KOPT-K1 (cell line): ENCODE data around the gene ST14.
"Not testable (repeated sequence)": the region's sequence is repeated elsewhere in the genome, so short reads cannot be mapped to it uniquely, and the experiment has no call there.

Experiments used
- H3K27ac ChIP-seq: fragments of 200-600 bp; sonication (generic); 2 replicates; pipeline ENCODE4 v1.5.1; 2016; ENCODE audit warnings: antibody characterized with exemption, mild to moderate bottlenecking, low read depth, low read length; ENCODE audit not compliant: poor library complexity, severe bottlenecking
- H3K36me3 ChIP-seq: fragments of 200-600 bp; sonication (generic); 2 replicates; pipeline ENCODE4 v1.5.1; 2017; ENCODE audit warnings: antibody characterized with exemption, mild to moderate bottlenecking, low read length, moderate library complexity; ENCODE audit not compliant: insufficient read depth
- H3K9me3 ChIP-seq: fragments of 200-600 bp; sonication (generic); 2 replicates; pipeline ENCODE4 v1.5.1; 2017; ENCODE audit warnings: antibody characterized with exemption, low read length, mild to moderate bottlenecking; ENCODE audit not compliant: insufficient read depth, poor library complexity, severe bottlenecking

The ST14 gene

DNA sequence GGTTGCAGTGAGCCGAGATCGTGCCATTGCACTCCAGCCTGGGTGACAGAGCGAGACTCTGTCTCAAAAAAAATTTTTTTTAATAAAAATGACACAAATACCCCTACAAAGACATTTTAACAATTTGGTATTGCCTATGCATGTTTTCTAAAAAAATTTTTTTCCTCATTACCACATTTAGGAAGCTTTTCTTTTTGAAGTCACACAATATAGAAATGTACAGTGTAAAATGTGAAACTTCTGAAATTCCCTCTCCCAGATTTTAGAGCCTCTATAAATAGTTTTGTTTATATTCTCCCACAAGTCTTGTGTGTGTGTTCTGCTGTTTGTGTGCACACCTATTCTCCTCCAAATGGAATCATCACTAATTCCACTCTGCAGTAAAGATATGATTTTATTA, 7.6 kb downstream of the ST14 start:
- Histone ChIP-seq H3K9me3 (no peaks in the 10 kb centered on the region), H3K36me3 (no peaks in the 10 kb centered on the region), H3K27ac (no peak overlapping the region)

DNA sequence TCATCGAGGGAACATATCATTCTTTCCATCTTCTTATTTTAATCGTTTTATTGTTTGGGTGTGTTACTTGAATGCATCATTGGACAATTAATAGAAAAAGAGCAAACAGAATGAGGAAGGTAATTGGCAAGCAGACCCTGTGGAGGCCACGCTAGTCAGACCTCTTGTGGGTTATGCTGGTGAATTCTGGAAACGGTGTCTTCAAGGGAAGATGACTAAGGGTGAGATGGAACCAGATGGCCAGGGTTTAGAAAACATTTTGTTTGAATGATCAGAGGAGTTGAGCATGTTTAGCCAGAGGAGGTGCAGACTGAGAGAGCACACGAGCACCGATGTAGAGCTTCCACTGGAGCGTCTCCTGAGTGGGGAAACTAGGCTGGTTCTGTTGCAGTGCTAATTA, 8.5 kb downstream of the ST14 start:
- no peaks in the 10 kb centered on the region for H3K36me3 ChIP-seq

DNA sequence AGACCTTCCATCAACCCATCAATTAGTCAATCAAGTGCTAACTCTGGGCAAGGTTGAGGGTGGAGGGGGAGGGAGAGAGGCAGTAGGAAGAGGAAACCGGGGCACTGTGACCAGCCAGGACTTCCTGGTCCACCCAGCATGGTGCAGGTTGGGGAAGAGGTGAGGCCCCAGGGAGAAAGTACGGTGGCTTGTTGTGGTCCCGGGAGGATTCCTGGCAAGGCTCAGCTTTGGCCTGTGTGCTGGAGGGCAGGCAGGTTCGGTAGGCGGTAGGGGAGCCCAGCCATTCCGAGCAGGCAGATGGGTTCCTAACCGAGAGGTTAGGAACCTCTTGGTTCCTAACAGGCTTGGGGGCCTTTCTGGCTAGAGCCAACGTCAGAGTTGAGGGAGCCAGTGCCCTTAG, 10.8 kb downstream of the ST14 start:
- H3K9me3 ChIP-seq, result no peaks in the 10 kb centered on the region
- no peaks in the 10 kb centered on the region for H3K36me3 ChIP-seq
- no peak overlapping the region for H3K27ac ChIP-seq

More for the DNA sequence above, 8.5 kb downstream of the ST14 start:
- Histone ChIP-seq H3K27ac (no peak overlapping the region), H3K9me3 (no peaks in the 10 kb centered on the region)

DNA sequence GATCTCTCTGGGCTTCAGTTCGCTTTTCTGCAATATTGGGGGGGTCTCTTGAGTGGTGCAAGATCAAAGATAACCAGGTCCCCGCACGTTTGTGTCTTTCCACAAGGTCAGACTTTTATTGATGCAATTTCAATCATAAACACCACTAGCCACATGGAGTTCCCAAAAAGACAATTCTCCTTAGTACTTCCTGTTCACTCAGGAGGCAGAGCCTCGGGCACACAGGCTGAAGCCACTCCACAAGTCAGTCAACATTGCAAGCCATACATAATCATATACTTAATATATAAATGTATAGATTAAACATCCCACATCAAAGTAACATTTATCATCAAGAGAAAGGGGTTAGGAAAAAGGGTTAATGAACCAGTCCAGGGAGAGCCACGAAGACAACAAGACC, 12.0 kb downstream of the ST14 start:
- Histone ChIP-seq H3K36me3 (no peaks in the 10 kb centered on the region), H3K9me3 (no peaks in the 10 kb centered on the region), H3K27ac (no peak overlapping the region)

DNA sequence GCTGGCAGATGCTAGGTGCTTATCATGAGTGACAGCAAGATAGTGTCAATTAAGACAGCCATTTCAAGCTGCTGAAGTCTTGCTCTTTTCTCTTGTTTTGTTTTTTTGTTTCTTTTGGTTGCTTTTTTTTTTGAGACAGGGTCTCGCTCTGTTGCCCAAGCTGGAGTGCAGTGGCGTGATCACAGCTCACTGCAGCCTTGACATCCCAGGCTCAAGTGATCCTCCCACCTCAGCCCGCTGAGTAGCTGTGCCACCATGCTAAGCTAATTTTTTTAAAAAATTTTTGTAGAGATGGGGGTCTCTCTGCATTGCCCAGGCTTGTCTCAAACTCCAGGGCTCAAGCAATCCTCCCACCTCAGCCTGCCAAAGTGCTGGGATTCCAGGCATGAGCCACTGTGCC, 12.4 kb downstream of the ST14 start:
- H3K36me3 ChIP-seq, H3K9me3 ChIP-seq, H3K27ac ChIP-seq: not testable (repeated sequence)

DNA sequence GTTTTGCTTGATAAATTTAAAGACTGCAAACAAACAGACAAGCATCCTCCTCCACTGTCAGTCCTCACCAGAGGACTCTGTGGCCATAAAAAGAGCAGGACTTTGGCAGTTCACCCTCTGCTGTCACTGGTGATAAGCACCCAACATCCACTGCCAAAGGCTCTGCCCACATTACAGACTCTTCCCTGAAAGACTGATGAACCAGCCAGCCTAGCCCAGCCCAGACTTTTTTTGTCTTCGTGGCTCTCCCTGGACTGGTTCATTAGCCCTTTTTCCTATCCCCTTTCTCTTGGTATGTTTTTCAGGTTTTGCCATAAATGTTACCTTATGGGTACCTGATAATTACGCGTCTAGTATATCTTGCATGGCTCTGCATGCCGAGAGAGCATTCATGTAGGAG, 15.1 kb downstream of the ST14 start:
- no peaks in the 10 kb centered on the region for H3K36me3 ChIP-seq
- H3K9me3 ChIP-seq, result no peaks in the 10 kb centered on the region
- no peak overlapping the region for H3K27ac ChIP-seq

DNA sequence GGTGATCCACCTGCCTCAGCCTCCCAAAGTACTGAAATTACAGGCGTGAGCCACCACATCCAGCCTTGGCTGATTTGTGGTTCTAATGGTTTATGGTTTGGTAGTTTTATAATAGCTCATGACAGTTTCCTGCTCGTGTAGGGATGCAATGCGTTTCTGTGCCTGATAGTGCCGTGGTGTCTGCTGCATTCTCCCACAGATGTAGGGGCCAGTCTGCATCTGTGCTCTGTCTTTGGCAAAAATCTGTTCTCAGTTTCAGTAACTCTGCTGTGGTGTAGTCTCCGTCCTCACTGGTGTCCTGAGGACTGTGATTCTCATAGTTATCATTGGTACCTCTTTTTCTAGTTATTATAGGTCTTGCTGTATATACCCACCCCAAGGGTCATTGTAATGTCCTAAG, 16.3 kb downstream of the ST14 start:
- H3K27ac ChIP-seq, result no peak overlapping the region
- H3K36me3 ChIP-seq, result no peaks in the 10 kb centered on the region

DNA sequence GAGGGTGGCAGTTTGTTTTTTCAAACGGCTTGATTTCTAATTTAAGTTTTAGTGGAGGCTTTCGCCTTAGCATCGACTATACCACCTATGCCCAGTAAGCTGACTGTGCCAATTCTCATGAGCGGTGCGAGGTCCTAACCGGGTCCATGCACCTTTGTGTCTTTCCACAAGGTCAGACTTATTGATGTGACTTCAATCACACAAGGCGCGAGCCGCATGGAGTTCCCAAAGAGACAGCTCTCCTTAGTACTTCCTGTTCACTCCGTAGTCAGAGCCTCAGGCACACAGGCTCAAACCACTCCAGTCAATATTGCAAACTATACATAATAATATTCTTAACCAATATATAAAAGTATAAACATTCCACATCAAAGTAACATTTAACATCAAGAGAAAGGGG, 18.2 kb downstream of the ST14 start:
- no peaks in the 10 kb centered on the region for H3K36me3 ChIP-seq
- no peak overlapping the region for H3K27ac ChIP-seq
- H3K9me3 ChIP-seq, result no peaks in the 10 kb centered on the region

More for the DNA sequence above, 16.3 kb downstream of the ST14 start:
- no peaks in the 10 kb centered on the region for H3K9me3 ChIP-seq

DNA sequence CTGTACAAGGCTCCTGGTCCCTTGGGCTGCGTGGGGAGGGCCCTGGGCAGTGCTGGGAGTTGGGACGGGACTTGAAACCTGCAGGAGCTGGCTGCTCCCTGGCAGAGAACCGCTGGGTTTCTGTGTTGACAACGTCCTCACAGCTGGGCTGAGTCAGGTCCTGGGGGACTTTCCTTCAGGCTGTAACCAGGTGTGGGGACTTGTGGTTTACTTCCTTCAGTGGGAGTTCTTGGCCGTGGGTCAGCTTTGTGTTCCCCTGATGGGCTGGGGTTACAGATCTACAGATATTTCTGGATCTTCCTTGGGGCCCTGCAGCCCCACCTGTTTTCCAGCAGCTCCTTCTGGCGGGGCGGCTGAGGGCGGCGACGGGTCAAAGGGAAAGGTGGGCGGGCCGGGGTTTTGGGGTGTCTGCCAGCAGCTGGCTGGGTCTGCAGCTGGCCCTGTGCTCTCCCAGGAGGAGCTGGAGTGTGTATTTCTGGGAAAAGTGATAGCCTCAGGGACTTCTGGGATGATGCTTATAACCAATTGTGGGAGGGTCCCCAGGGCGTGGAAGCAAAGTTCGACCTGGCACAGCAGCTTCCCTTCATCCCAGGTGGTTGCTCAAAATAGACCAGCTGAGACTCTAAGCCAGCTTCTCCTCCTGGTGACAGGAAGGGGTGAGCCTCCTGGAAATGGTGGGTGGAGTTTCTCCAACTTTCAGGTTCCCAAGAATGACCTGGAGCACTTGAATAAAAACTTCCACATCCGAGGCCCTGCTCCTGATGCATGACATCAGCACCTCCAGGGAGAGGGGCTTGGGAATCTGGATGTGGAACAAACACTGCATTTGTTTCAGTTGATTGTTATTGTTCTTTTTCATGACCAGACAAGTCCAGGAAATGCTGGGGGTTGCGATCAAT, 19.1 kb downstream of the ST14 start:
- Histone ChIP-seq H3K9me3 (no peaks in the 10 kb centered on the region), H3K27ac (no peak overlapping the region), H3K36me3 (no peaks in the 10 kb centered on the region)

DNA sequence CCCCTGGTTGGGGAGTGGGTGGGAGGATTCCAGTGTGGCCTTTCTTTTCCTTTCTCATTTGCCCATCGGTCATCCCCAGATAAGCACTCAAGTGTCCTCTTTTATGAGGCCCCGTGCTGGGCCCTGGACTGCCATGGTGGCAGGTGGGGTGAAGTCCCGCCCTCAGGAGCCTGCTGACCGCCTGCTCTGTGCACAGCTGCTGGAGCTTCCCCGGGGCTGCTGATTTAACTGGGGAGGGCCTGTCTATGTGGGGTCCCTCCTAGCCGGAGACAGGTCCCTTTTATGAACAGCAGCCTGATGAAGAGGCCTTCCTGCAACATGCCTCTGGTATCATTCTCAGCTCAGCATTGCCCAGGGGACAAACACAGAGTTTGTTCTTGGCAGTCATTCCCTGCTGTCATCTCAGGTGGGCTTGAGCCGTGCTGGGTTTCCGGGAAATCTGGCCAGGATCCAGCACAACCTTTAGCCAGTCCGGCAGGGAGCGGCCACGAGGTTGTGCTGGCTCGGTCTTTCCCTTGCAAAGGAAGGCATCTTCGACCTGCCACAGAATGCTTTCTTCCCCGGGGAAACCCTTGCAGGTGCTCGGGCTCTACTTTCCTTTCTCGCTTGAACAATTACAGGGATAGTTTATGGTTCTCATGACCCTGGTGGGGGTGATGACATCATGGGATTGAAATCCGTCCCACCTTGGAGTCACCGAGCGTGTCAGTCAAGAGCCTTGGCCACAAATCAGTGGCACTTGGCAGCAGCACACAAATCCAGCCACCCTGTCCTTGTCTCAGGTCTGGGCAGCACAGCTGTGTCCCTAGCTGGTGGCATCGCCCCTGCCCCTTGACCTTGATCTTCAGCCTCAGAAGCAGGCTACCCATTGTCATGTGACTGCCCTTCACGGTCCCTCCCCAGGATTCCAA, 20.1 kb downstream of the ST14 start:
- Histone ChIP-seq H3K36me3 (no peaks in the 10 kb centered on the region), H3K9me3 (no peaks in the 10 kb centered on the region), H3K27ac (no peak overlapping the region)

DNA sequence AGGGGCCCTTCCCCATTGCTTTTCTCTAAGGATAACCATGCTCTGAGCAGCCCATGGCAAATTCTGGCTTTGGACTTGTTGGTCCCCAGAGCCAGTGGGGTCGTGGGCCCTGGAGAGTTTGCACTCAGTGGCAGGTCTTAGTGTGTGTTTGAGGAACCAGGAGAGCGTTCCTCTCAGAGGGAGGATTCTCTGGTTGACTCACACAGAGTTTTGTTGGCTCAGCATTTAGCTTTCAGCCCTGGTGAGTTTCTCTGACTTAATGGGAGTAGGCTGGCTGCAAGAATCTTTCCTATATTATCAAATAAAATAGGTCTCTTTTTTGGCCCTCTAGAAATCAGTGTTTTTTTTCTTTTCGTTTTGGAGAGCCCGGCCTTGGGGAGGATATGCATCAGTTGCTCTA, 20.9 kb downstream of the ST14 start:
- Histone ChIP-seq H3K27ac (no peak overlapping the region), H3K36me3 (no peaks in the 10 kb centered on the region), H3K9me3 (no peaks in the 10 kb centered on the region)

DNA sequence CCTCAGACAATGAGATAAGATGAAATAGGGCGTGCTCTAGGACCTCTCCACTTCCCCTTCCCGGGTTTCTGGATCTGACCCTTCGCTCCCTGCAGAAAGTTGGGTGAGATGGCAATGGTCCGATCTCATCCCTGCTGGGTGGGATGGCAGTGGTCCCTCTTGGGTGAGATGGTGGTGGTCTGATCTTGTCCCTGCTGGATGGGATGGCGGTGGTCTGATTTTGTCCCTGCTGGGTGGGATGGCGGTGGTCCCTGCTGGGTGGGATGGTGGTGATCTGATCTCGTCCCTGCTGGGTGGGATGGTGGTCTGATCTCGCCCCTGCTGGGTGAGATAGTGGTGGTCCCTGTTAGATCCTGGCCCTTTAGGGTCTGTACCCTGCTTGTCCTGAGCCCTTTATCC, 21.3 kb downstream of the ST14 start:
- no peak overlapping the region for H3K27ac ChIP-seq
- H3K9me3 ChIP-seq, result no peaks in the 10 kb centered on the region
- H3K36me3 ChIP-seq, result no peaks in the 10 kb centered on the region

DNA sequence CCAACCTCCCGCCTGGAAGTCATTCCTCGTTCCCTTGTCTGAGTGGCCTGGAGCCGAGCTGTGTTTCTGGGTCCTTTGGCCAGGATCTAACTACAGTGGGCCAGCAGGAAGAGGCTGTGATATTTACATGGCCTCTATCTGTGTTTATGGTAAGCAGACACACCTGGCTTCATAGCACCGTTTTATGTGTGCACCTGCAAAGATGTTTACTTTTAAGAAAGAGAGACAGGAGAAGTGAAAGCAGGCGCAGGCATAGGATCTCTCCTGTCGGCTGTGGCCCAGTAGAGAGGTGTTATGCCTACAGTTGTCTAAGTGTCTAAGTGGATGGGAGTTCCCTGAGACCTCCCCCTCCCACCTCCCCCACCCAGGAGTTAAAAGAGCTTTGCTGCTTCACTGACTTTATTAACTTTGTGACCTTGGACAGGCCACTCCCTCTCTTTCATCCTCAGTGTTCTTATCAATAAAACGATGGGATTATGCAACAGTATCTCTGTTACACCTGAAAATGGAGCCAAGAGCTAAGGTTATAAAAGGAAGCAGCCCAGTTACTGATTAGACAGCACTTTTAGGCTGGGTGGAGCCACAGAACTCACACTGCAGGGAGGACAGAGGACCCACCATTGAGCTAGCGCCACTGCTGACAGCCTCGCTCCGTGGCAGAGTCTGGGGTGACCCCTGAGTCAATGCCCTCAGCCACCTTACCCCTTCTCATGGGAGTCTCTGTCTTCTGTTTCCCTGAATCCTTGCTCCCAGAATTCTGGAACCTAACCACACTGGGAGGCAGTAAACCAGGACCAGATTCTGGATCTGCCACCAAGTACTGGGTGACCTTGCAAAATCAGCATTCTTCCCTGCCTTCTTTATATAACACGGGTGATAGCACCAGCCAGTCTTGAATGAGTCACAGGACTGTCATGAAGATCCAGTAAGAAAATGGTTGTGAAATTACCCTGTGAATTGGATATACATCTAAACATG, 22.0 kb downstream of the ST14 start:
- no peaks in the 10 kb centered on the region for H3K9me3 ChIP-seq
- no peak overlapping the region for H3K27ac ChIP-seq

DNA sequence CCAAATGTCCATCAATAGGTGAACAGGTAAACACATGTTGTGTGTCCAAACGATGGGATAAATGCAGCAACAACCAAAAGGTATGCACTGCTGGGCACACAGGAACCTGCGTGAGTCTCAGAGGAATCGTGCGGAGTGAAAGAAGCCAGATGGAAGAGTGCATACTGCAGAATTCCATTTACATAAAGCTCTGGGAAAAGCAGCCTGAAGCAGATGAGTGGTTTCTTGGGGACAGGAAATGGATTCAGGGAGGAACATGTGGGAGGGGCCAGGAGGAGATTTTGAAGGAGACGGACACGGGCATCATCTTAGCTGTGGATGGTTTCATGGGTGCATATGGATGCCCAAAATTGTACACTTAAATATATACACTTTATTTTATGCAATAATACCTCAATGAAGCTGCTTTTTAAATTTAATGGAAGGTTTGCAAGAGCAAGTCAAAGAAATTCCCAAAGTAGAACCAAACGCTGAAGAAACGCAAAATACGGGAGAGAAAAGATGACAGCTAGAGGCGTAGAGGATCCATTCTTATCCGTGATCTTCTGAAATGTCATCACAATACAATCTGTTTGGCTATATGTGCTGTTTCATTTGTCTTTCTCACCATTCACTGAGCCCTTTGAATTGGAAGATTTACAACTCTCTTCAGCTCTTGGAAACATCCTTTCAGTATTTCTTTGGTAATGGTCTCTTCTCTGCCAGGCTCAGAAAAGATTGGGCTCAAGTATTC, 24.5 kb downstream of the ST14 start:
- H3K9me3 ChIP-seq, result no peaks in the 10 kb centered on the region
- no peak overlapping the region for H3K27ac ChIP-seq
- H3K36me3 ChIP-seq, result no peaks in the 10 kb centered on the region

More for the DNA sequence above, 22.0 kb downstream of the ST14 start:
- no peaks in the 10 kb centered on the region for H3K36me3 ChIP-seq
